NCI-H1694 (cell line): ENCODE data around the gene SLIT3.
A peak's percentile ranks its signal among the peaks of the same experiment; 100 is the strongest.

Source experiments
- DNase-seq: peaks from one replicate; lab custom pipeline; 2025; lab: John Stamatoyannopoulos, UW

Gene SLIT3

DNA sequence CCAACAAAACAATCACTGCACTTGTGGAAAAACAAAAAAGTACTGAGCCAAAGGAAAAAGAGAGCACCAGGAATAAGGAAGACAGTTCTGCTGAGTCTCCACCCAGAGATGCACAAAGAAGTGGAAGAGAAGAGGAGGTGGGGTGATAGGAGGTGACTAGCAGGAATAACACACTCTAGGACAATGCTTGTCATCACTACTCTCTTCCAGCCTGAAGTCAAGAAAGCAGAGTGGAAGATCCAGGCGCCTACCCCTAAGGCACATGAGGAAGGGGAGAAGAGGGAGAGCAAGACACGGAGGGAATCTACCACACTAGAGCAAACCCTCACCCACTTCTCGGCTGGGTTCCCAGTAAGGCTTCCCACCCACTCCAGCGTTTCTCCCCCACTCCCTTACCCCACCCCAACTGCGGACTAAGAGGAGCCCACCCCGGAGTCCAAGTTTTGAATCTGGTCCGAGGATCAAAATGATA is 1.7 kb downstream of the SLIT3 start:
- no peak for DNase-seq

GRCh38 chr5:169298193-169298592 is 2.7 kb downstream of the SLIT3 start:
- no peak for DNase-seq

DNA sequence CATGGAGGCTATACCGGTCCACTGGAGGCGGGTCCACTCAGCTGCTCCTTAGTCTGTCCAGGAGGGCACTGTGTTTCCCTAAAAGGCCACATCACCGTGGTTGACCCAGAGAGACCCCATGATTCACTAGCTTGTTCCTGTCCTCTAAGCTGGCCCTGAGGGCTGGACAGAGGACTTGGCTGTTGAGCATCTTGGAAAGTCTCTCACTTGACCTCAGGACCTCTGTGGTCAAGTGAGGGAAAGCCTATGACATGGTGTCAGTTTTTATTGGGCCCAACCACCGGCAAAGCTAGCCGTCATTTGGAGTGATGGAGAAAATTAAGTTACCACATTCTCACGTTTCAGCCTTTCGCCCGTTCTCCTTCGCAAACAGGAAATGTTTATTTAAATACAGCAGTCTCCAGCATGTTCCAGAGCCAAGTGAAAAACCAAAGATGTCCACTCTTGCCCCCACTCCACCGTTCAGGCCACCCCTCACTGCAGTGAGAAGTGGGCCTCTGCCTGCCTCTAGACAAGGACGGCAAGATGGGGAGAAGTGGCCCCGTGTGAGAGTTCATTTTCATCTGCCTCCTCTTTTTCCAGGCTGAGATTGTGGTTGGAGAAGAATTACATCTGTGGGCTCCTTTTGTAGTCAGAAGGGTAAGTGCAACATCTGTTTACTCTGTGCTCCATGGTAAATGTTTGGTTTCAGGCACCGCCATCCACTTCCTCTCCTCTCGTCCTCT is 4.4 kb downstream of the SLIT3 start:
- no peak for DNase-seq

- DNase-seq = no peak
Measured at GRCh38 chr5:169295306-169295705, 5.6 kb downstream of the SLIT3 start.

DNA sequence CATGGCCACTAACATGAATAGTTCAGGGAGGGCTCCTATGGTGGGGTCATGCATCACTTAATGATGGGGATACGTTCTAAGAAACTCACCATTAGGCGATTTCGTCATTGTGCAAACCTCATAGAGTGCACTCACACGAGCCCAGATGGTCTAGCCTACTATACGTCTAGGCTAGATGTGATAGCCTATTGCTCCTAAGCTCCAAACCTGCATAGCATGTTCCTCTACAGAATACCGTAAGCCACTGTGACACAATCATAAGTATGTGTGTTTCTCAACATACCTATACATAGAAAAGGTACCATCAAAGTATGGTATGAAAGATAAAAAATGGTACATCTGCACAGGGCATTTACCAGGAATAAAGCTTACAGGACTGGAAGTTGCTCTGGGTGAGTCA is 6.3 kb downstream of the SLIT3 start:
- DNase-seq = no peak

- DNase-seq = no peak
Measured at GRCh38 chr5:169291877-169292276, 9.1 kb downstream of the SLIT3 start.

DNA sequence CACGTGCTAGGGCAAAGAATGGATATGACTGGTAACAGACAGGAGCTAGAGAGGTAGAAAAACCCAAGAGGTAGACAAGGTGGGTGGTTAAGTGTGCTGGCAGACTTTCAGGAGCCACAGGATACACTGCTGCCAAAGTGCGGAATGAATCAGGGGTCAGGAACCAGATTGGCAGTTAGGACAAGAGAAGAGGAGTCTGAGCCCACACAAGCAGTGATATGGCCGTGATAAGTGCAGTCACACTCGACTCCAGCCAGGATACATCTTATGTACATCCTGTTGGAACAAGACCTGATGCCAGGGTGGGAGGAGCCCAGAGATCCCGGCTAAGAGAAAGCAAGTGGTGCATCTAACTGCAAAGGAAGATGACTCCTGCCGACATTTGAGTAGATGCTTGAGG is 10.0 kb downstream of the SLIT3 start:
- DNase-seq = no peak

DNA sequence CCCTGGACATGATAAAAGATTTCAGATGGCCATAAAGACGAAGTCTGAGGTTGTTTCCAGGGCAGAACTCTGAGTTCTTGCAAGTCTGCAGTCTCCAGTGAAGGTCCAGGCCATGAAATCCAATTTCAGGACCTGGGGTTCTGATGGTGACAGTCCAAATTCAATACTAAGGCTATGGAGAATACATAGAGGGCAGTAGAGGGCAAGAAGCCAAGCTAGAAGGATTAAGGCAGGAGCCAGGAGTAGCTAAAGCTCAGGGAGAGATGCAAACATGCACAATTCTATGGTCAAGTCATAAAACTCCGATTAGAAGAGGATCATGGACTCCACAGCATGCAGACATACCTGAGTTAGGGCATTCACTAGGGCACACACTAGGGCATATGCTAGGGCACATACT is 11.4 kb downstream of the SLIT3 start:
- DNase-seq = no peak

- no peak for DNase-seq
Measured at GRCh38 chr5:169288066-169288930, 12.6 kb downstream of the SLIT3 start.

GRCh38 chr5:169287529-169287928 is 13.4 kb downstream of the SLIT3 start:
- no peak for DNase-seq

GRCh38 chr5:169286572-169287300 is 14.2 kb downstream of the SLIT3 start:
- no peak for DNase-seq

DNA sequence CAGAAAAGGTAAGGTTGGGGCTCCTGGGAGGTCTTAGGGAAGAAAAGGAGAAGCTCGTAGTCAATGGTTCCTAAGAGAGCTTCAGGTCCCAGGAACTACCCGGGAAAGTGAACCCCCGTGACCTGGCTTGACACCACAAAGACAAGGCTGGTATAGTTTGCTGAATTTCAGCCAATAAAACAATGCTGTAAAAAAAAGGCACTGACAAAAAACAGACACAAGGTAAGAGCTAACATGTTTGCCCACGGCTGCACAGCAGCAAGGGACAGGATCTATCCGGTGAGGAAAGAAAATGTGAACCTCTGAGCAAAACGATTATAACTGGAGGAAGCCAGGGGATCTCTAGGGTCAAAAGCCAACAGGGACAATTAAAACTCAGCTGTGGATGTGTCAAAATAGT is 17.1 kb downstream of the SLIT3 start:
- no peak for DNase-seq

GRCh38 chr5:169281625-169282024 is 19.3 kb downstream of the SLIT3 start:
- DNase-seq = no peak

DNA sequence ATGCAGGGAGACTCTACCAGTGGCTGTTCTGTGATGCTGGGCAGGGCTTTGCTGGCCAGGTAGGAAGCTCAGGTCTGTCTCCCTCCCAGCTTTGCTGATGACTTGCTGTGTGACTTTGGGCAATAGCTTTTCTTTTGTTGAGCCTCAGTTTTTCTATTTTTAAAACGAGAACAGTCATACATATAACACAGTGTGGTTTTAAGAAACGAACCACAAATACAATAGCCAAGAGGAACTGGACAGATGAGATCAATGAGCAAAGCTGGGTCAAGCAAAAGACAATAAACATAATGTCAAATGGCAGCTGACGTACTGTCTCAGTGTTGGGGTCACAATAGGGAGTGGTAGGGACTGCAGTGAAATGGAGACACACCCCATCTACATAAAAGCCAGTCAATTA is 20.2 kb downstream of the SLIT3 start:
- no peak for DNase-seq

DNA sequence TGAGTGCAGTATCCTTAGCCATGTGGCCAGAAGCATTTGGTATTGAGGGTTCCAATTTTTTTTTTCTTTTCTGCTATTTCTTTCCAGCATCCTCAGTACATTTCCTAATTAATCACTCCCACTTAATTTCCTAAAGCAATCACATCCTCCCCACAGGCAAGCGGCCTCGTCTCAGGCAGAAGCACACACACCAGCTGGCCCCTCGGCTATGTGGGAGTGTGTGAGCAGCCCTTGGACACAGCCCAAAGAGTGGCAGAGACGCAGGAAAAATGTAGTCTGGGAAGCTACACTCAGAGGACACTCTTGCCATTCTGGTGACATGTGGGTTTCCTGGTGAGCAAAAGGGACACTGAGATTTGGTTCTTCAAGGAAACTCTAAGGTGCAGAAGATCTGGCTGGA is 20.7 kb downstream of the SLIT3 start:
- DNase-seq = peak; percentile 33

DNA sequence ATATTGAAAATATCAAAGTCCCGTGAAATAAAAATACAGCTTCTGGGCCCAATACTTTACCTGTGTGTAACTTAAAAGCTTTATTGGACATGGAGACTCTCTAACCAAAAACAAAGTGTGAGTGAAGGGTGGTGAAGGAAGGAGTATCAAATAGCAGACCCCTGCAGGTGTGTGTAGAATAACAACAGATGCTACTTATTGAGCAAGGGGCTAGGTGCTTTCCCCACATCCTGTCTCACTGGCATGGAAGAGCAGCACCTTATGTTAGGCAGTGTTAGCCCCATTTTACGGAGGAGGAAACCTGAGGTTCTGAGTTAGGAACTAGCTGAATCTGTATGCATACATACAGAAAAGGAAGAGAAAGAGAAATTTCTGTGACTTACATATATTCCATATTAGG is 21.8 kb downstream of the SLIT3 start:
- no peak for DNase-seq

GRCh38 chr5:169273881-169274280 is 27.1 kb downstream of the SLIT3 start:
- DNase-seq = no peak

- DNase-seq = no peak
Measured at GRCh38 chr5:169273451-169273850, 27.5 kb downstream of the SLIT3 start.

- no peak for DNase-seq
Measured at GRCh38 chr5:169272731-169273427, 28.1 kb downstream of the SLIT3 start.

DNA sequence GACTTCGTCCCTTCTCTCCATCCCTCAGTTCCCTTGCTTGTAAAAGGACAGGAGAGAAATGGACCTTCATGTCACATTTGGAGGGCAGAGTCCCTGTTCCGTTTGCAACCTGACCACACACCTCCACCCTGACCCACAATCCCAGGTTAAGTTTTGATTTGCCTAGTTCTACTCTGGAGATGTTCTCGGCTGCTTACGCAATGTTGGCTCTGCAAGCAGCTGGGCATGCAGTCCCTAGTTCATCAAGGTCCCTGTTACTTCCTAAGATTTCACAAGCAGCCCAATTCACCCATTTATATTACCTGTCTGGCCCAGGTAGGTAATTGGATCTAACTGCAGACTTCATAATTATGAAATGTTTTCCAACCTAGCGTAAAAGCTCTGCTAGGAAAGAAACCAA is 28.8 kb downstream of the SLIT3 start:
- no peak for DNase-seq

DNA sequence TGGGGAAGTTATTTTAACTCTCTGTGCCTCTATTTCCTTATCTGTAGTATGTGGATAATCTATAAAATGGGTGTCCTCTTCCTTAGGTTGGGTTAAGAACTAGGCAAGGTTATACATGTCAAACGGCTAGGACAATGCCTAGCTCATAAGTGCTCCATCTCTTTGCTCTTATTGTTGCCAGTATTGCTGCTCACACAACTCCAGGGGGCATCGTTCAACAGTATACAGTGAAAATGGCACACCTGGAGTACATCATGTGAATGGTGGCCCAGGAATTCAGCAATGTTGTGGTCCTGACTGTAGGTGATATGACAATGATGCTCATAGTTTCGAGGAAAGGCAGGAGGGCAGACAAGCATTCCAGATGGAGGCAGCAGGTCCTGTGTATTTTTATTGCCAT is 30.1 kb downstream of the SLIT3 start:
- no peak for DNase-seq

GRCh38 chr5:169268019-169268418 is 32.9 kb downstream of the SLIT3 start:
- DNase-seq = no peak
